Left renal cortex interstitium (tissue), 4 donors: ENCODE data around the gene INPP5B. TPM values are rescaled to one million over a fixed set of nuclear protein-coding genes. Genes with fewer than 3 reads are reported as not detected.
"Not testable (repeated sequence)": the region's sequence is repeated elsewhere in the genome, so short reads cannot be mapped to it uniquely, and the experiment has no call there.

Source experiments
- DNase-seq, 4 donors: peaks; one replicate each; pipeline ENCODE4 v3.0.0-alpha.2; 2013; ENCODE audit warnings: low read depth in 4 of 4, low spot score in 2 of 4, missing footprints in 1 of 4
- polyA plus RNA-seq, 4 donors: library from polyadenylated mRNA; unstranded; fragments of 120-200 nt; gene quantifications; one replicate each; pipeline ENCODE4 v1.2.1, GENCODE V29; 2013; ENCODE audit not compliant: insufficient read length in 4 of 4

INPP5B gene
- polyA plus RNA-seq, 4 donors: 14.7 to 29.2 (median 23.0) TPM

- no peak for DNase-seq
Measured at GRCh38 chr1:37915476-37916093, 31.3 kb downstream of the INPP5B start.

DNA sequence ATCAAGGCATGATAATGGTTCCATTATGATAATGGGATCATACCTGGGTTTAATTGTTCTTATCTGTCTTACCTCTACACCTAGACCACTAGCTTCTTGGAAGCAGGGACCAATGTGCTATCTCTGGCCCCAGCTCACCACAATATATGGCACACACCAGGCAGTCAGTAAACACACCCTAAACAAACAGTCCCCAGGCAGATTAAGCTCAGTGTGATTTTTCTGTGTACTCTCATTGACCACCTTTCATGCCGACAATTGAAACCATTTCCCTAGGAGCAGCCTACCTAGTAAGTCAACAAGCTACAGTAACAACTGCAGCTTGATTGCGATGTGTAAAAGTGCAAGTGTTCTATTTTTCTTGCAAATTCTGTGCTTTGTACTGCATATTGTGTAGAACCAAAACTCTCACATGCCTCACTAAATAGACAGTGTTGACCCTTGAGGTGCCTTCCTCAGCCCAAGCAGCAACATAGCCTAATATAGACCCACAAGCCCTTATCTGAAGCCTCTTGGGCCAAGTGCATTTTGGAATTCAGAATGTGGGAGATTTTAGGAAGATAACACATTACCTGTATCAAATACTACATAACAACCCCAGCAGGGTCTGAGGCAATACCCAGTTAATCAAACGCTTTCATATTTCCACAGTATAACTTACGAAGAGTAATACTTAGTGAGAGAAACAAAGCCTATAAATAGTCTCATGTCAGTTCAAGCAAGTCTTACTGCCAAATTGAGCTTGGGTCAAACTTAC lies 32.0 kb downstream of the INPP5B start:
- no peak for DNase-seq

DNA sequence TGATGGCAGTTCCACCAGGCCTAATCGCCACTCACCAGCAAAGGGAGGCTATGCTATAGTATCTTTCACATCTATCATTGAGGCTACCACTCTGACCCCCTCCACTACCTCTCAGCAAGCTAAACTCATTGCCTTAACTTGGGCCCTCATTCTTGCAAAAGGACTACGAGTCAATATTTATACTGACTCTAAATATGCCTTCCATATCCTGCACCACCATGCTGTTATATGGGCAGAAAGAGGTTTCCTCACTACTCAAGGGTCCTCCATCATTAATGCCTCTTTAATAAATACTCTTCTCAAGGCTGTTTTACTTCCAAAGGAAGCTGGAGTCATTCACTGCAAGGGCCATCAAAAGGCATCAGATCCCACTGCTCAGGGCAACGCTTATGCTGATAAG lies 35.4 kb downstream of the INPP5B start:
- not testable (repeated sequence) for DNase-seq

GRCh38 chr1:37910886-37911285 lies 36.0 kb downstream of the INPP5B start:
- DNase-seq: not testable (repeated sequence)

DNA sequence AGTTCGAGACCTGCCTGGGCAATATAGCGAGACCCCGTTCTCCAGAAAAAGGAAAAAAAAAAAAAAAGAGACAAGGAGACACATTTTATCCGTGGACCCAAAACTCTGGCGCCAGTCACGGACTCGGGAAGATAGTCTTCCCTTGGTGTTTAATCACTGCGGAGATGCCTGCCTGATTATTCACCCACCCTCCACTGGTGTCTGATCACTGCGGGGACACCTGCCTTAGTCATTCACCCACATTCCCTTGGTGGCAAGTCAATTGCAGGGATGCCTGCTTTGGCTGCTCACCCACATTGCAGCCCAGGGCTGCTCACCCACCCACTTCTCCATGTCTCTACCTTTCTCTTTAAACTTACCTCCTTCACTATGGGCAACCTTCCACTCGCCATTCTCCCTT lies 38.3 kb downstream of the INPP5B start:
- not testable (repeated sequence) for DNase-seq

- DNase-seq: not testable (repeated sequence)
Measured at GRCh38 chr1:37907416-37908125, 39.3 kb downstream of the INPP5B start.

DNA sequence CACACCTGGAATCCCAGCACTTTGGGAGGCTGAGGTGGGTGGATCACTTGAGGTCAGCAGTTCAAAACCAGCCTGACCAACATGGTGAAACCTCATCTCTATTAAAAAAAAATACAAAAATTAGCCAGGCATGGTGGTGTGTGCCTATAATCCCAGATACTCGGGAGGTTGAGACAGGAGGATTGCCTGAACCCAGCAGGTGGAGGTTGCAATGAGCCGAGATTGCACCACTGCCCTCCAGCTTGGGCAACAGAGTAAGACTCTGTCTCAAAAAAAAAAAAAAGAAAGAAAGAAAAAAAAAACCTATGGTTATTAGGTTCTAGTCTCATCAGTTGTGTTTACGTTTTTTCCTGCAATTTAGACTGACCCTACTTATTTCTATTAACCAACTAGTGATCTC lies 40.3 kb downstream of the INPP5B start:
- DNase-seq: not testable (repeated sequence)

DNA sequence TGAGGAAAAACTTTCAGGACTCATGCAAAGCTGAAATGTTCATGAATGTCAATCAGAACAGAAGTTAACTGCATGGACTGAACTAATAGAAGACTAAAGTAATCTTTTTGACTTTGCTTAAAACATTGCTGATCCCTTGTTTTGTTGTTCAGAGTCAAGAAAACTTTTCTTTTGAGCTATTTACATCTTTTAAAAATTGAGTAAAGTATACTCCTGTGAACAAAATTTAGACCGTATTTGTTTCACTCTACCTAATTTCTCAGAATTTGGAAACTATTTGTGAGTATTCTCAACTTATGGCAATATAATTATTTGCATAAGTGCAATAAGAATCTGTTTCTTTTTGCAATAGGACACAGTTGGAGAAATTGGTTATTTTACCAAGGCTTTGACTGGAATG lies 41.1 kb downstream of the INPP5B start:
- DNase-seq: no peak

- DNase-seq: not testable (repeated sequence)
Measured at GRCh38 chr1:37903921-37904320, 42.9 kb downstream of the INPP5B start.

GRCh38 chr1:37902983-37903382 lies 43.9 kb downstream of the INPP5B start:
- DNase-seq: no peak

GRCh38 chr1:37901893-37902225 lies 45.0 kb downstream of the INPP5B start:
- no peak for DNase-seq

DNA sequence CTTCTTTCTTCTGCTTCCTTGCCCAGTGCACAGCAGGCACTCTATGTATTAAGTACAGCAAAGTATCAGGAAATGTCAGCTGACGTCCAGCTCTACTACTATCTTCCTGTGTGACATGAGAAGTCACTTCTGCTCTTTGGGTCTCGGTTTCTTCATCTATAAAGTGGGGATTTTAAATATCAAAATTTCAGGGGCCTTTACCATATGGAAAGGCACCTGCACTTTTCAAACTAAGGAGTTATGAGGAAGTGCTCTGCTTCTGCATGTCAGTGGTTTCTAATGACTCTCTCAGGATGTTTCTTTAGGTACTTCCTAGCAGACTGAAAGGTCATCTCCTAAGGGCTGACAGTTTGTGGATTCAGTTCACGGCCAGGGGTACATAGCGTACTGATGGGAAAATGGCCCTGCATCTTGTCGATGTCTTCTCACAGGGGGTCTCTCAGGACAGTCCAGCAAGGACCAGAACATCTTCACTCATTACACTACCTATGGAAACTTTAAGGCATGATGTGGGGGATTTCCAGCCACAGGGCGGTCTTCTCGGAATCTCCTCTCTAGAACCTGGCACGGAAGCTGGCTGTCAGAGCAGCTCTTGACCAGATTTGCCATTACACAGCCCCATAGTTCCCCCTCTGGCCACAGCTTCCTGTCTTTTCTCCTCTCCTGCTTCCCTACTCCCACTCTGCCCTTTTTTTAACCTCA lies 45.5 kb downstream of the INPP5B start:
- no peak for DNase-seq

DNA sequence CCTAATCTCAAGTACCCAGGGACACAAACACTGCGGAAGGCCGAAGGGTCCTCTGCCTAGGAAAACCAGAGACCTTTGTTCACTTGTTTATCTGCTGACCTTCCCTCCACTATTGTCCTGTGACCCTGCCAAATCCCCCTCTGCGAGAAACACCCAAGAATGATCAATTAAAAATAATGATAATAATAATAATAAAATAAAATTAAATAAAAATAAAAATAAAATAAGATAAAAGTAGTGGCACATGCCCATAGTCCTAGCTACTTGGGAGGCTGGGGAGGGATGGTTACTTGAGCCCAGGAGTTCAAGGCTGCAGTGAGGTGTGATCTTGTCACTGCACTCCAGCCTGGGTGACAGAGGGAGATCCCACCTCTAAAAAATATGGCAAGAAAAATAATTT lies 49.3 kb downstream of the INPP5B start:
- not testable (repeated sequence) for DNase-seq

- no peak for DNase-seq
Measured at GRCh38 chr1:37893673-37894072, 53.2 kb downstream of the INPP5B start.

DNA sequence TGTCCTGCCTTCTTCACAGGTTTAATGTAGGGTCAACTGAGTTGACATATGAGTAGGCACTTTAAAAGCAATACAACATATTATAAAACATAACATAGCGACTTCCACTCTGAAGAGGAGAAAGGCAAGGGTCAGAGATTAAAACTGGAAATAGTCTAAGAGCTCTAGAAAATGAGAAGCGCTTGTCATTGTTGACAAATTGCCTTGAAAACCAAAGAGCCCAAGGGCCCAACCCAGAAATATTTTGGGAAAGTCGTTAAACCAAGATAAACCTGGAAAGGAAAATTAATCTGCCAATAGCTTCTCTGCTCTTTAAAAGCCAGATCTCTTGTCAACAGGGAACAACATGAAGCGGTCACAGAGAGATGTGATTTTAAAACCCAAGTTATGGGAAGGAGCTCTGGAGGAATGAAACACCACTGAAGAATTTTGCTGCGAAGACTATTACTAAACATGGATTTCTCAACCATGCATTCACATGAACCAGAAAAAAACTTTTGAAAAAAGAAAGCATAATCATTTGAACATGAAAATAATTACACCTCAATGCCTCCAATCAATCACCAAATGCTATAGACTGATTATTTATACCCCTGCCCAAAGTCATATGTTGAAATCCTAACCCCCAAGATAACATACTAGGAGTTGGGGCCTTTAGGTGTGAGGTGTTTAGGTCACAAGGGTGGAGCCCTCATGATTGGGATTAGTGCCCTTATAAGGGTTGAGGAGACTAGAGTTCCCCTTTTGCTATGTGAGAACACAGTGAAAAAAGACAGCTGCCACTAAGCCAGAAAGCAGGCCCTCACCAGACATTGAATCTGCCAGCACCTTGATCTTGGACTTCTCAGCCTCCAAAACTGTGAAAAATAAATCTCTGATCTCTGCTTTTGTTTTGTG lies 54.5 kb downstream of the INPP5B start:
- DNase-seq: no peak

DNA sequence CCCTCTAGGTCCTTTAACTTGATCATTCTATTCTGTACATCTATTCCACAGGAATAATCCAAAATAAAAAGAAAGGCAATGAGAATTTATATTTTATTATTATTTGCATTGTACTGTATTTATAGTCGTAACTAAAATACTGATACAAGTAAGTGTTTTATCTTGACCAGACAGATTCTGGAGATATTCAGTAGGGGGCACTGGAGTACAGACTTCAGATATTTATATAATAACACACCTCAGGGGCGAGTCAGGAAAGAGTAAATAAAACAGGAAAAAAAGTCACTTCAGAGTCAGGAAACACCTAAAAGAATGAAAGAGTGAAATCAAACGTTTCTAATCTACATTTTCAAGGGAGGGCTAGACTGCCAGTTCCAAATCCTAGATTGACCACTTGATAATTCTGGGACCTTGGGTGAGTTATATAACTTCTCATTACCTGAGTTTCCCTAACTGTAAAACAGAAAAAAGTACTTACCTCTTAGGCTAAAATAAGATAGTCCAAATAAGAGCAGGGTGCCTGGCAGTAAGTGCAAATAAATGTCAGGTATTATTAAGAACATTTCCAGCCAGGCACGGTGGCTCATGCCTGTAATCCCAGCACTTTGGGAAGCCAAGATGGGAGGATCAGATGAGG lies 56.4 kb downstream of the INPP5B start:
- peak in 2 of 4 donors; percentile 3 to 17 for DNase-seq

DNA sequence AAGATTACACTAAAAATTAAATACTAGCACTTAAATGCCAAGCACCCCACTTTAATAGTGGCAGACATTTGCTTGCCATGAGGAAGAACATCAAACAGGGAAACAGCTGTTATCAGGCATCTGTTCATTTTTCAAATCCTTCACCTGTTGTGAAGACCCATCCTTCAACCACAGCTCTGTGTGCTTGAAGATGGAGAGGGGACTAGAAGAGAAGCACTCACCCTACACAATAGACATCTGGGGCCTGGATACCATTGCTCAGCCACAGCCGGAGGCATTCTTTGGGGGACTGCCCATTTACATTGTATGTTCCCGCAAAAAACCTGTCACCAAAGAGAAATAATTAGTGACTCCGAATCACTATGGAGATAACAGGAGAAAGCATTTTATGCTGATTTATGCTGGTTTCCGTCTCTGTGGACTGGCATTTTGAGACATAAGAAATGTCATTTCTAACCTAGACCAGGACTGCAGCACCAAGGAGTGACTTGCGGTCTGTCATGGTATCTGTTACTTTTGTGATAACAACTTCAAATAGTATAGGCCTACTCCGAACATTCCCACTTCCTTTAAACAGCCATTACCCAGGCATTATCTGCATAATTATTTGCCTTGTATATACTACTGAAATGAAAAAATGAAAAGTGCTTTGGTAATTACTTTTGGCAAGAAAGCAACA lies 58.7 kb downstream of the INPP5B start:
- DNase-seq: no peak

GRCh38 chr1:37884145-37884544 lies 62.7 kb downstream of the INPP5B start:
- DNase-seq: no peak

GRCh38 chr1:37883671-37884070 lies 63.2 kb downstream of the INPP5B start:
- no peak for DNase-seq
